GM20000 (cell line): ENCODE measurements around the gene UBAC2.

Source experiments
- DNase-seq: peaks from one replicate; pipeline ENCODE4 v3.0.0; 2012; ENCODE audit warnings: low spot score
- TF ChIP-seq, protein P1 (sequence below): IDR thresholded peaks from 2 replicates; pipeline ENCODE4 v1.5.1; 2012; ENCODE audit warnings: mild to moderate bottlenecking, control low read depth; ENCODE audit errors: extremely low read depth, missing control alignments

UBAC2 gene

DNA sequence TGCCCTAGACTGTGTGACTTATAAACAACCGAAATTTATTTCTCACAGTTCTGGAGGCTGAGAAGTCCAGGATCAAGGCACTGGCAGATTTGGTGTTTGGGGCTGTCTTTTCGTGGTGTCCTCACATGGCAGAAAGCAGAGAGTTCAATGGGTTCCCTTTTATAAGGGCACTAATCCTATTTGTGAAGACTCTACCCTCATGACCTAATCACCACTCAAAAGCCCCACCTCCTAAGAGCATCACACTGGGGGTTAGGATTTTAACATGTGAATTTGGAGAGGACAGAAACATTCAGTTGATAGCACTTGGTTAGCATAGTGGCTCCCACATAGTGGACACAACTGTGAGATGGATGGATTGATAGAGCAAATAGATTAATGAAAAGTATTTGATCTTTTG lies 79.0 kb downstream of the UBAC2 start:
- TF ChIP-seq, protein P1, sequence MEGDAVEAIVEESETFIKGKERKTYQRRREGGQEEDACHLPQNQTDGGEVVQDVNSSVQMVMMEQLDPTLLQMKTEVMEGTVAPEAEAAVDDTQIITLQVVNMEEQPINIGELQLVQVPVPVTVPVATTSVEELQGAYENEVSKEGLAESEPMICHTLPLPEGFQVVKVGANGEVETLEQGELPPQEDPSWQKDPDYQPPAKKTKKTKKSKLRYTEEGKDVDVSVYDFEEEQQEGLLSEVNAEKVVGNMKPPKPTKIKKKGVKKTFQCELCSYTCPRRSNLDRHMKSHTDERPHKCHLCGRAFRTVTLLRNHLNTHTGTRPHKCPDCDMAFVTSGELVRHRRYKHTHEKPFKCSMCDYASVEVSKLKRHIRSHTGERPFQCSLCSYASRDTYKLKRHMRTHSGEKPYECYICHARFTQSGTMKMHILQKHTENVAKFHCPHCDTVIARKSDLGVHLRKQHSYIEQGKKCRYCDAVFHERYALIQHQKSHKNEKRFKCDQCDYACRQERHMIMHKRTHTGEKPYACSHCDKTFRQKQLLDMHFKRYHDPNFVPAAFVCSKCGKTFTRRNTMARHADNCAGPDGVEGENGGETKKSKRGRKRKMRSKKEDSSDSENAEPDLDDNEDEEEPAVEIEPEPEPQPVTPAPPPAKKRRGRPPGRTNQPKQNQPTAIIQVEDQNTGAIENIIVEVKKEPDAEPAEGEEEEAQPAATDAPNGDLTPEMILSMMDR, result no peak
- no peak for DNase-seq

DNA sequence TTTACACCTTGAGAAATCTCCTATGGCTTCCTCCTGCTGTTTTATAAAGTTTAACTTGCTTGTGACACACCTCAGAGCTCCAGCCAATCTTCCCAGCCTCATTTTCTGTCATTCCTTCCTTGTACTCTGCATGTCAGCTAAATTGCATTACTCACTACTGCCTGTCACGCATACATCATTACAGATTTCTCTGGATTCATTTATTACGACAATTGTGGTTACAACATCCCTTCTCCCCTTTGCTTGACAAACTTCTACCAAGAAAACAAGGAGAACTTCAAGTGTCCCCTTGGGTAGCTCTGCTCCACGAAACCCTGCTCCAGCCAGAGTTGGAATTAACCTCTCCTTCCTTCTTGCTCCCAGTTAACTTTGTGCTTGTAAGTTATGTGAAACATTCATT lies 79.5 kb downstream of the UBAC2 start:
- DNase-seq, result no peak
- TF ChIP-seq, protein P1, result no peak

- TF ChIP-seq, protein P1, result no peak
- DNase-seq, result peak; percentile 22
Observed at GRCh38 chr13:99281811-99282263, 81.2 kb downstream of the UBAC2 start.

DNA sequence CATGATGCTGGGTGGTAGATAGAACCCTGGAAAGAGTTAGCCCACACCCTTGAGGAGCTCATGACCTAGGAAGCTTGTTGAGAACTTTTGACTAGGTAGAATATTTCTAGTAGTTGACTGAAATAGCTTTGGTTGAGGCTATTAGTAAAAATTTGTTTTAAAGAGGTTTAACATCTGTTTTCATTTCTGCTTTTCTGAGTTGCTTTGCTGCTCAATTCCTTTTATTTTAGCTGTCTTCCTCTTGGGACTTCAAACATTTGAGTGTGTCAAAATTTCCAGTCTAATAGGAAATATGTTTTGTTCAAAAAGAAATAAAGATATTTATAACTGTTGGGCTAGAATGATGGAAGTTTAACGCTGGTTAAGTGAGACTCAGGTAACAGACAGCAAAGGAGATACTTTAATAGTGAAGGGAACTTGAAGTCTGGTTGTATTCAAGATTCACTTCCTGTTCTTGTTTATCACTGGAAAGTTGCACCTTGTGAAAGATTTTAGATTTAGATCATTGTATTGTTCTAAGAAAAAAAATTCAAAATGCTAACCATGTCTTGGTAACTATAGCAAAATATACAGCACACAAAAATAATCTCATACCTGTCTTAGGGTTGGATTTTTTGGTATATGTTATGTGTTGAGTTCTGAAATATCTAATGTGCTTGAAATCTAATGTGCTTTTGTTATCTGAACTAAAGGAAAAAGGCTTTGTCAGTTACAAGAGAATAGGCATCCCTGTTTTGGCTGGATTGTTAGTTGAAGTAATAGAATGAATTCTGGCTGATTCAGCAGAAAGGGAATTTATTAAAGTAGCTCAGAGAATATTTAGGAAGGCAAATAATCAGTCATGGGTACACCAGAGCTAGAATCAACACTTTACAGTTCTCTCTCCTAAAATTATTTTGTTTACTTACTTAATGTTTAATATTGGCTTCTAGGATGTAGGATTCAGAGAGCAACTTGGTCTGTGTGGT lies 81.9 kb downstream of the UBAC2 start:
- DNase-seq, result peak; percentile 34
- TF ChIP-seq, protein P1, result no peak

DNA sequence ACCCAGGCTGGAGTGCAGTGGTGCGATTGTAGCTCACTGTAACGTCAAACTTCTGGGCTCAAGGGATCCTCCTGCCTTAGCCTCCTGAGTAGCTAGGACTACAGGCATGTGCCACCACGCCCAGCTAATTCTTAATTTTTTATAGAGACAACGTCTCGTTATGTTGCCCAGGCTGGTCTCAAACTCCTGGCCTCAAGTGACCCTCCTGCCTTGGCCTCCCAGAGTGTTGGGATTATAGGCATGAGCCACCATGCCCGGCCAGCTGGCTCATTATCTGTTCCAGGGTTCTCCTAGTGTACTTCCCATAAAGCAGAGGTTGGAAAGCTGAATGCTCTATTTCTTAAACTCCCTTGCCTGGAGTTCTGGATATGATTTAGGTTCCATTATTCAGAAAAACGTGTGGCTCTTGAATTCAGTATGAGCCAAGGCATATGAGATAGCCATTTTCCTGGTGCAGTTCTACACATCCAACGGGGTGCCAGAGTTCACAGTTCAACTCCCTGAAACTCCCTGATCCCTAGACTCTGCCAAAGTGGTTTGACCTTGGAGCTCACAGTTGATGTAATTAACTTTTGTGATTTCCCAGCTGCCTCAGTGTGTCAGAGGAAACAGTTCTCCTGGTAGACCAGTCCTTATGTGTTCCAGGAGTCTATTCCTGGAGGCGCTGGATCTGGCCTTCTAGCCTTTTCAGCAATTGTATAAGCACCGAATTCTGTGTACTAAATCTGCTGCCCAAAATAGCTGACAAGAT lies 85.0 kb downstream of the UBAC2 start:
- DNase-seq, result no peak

GRCh38 chr13:99287551-99287950 lies 86.9 kb downstream of the UBAC2 start:
- TF ChIP-seq, protein P1, result no peak
- DNase-seq, result no peak

More for the DNA sequence above, 85.0 kb downstream of the UBAC2 start:
- TF ChIP-seq, protein P1, result no peak

DNA sequence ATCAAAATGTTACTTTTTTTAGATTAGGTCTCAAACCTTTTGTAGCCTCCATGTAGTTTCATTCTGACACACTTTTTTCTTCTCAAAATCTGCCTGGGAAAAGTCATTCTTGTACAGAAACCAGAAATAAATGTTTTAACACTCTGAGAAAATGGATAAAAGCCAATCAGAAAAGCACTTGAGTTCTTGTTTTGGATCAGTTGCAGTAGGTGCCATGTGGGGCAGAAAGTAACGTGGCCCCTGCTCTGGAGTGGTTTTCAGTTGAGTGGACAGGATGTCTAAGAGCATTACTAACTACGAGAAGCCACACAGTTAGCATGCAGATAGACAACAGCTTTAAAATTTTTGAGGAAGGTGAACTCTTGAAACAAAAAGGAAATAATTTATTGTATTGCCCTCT lies 87.4 kb downstream of the UBAC2 start:
- TF ChIP-seq, protein P1, result no peak
- peak; percentile 63 for DNase-seq
